Measurements from ENCODE around the gene PDE6C.

- TF ChIP-seq POLR2AphosphoS5 (IDR thresholded peaks at IDR 0.05; ENCODE audit: low read depth, low read length) = no peak
- TF ChIP-seq, protein P1, sequence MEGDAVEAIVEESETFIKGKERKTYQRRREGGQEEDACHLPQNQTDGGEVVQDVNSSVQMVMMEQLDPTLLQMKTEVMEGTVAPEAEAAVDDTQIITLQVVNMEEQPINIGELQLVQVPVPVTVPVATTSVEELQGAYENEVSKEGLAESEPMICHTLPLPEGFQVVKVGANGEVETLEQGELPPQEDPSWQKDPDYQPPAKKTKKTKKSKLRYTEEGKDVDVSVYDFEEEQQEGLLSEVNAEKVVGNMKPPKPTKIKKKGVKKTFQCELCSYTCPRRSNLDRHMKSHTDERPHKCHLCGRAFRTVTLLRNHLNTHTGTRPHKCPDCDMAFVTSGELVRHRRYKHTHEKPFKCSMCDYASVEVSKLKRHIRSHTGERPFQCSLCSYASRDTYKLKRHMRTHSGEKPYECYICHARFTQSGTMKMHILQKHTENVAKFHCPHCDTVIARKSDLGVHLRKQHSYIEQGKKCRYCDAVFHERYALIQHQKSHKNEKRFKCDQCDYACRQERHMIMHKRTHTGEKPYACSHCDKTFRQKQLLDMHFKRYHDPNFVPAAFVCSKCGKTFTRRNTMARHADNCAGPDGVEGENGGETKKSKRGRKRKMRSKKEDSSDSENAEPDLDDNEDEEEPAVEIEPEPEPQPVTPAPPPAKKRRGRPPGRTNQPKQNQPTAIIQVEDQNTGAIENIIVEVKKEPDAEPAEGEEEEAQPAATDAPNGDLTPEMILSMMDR (IDR thresholded peaks at IDR 0.05) = no peak
These were observed 46.9 kb upstream of the PDE6C start for GRCh38 chr10:93565446-93565845.

All from Panc1 (cell line).